HG03469 (cell line): ENCODE measurements around the gene RCCD1.
"Not testable (repeated sequence)": the region's sequence is repeated elsewhere in the genome, so short reads cannot be mapped to it uniquely, and the experiment has no call there.

Experiments
- ATAC-seq: cut with Tn5 transposase; IDR thresholded peaks from one replicate; pipeline ENCODE4 v1.9.1; 2021; ENCODE audit warnings: mild to moderate bottlenecking, moderate library complexity, moderate number of reproducible peaks; ENCODE audit not compliant: unreplicated experiment

Gene RCCD1

GRCh38 chr15:90917569-90917968, 37.1 kb upstream of the RCCD1 start:
- no peak for ATAC-seq

DNA sequence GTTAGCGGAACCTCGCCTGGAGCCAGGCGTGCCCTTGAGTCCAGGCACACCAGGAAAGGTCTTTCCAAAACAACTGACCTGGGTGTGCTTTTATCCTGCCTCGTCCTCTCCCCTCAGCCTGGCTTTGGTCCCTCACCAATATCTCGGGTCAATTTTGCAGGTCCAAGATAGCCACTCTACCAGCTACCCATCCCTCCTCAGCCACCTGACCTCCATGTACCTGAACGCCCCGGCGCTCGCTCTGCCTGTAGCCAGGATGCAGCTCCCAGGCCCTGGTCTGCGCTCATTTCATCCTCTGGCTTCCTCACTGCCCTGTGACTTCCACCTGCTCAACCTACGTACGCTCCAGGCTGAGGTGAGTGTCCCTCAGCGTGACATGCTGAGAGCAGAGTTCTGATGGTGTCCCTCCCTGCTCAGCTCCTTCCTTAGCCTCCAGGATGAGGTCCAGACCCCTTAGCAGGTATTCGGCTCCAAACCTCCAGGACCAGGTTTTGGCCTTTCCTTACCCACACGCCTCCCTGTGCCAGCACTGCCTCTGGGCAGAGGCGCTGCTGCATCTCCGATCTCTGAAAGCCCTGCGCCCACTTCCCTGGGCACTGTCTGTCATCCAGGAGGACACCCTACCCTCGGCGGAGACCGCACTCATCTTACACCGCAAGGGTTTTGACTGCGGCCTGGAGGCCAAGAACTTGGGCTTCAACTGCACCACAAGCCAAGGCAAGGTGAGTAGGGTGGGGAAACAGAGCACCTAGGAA, 36.5 kb upstream of the RCCD1 start:
- no peak for ATAC-seq

GRCh38 chr15:90918835-90919234, 35.8 kb upstream of the RCCD1 start:
- ATAC-seq, result no peak

DNA sequence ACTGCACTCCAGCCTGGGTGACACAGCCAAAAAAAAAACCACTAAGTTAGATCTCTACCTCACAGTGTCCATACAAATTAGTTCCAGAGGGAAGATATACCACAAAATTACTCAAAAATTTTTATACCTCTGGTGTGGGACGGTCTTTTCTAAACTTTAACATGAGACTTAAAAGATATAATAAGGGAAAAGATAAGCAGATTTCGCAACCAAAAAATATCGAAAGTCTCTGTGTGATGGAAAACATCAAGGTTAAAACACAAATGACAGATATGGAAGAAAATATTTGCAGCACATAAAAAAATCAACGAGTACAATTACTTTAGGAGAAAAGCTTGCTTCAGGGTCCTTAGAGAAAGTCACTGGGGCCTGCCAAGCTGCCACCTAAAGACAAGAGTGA, 32.8 kb upstream of the RCCD1 start:
- ATAC-seq, result no peak

- peak; percentile 76 for ATAC-seq
These were observed 31.9 kb upstream of the RCCD1 start for GRCh38 chr15:90922712-90923322.

DNA sequence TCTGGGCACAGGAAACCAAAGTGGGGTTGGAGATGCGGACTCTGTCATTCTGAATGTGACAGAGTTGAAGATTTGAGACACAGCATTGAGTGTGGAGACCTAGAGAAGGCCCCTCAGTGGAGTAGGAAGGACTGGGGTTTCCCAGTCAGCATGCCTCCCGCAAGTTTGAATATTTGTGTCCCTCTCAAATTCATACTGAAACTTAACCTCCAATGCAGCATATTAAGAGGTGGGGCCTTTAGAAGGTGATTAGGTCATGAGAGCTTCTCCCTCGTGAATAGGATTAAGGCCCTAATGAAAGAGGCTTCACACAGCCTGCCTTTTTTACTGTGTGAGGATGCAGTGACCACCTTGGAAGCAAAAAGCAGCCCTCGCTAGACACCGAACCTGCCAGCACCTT, 30.3 kb upstream of the RCCD1 start:
- peak; percentile 49 for ATAC-seq

- not testable (repeated sequence) for ATAC-seq
These were observed 27.9 kb upstream of the RCCD1 start for GRCh38 chr15:90926766-90927165.

GRCh38 chr15:90928106-90928505, 26.6 kb upstream of the RCCD1 start:
- ATAC-seq, result not testable (repeated sequence)

DNA sequence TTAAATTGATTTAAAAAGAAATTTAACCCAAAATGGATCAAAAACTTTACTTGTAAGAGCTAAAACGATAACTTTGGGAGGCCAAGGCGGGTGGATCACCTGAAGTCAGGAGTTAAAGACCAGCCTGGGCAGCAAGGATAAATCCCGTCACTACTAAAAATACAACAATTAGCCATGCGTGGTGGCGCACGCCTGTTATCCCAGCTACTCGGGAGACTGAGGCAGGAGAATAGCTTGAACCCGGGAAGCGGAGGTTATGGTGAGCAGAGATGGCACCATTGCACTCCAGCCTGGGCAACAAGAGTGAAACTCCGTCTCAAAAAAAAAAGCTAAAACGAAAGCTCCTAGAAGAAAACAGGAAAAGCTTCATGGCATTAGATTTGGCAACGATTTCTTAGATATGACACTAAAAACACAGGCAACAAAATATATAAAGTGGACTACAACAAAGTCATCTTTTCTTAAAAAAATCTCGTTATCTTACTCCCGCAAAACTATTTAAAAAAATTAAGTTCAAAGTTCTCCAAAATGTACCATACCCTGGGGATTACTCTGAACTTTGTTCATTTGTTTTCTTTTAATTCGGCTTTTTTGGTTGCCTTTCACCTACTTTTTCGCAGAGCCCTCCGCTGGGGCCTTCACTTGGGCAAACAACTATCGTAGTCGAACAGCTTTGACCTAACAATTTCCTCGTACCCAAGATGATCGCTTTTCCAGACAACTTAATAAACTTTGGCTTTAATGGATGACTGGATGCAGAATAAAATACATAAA, 25.3 kb upstream of the RCCD1 start:
- no peak for ATAC-seq

DNA sequence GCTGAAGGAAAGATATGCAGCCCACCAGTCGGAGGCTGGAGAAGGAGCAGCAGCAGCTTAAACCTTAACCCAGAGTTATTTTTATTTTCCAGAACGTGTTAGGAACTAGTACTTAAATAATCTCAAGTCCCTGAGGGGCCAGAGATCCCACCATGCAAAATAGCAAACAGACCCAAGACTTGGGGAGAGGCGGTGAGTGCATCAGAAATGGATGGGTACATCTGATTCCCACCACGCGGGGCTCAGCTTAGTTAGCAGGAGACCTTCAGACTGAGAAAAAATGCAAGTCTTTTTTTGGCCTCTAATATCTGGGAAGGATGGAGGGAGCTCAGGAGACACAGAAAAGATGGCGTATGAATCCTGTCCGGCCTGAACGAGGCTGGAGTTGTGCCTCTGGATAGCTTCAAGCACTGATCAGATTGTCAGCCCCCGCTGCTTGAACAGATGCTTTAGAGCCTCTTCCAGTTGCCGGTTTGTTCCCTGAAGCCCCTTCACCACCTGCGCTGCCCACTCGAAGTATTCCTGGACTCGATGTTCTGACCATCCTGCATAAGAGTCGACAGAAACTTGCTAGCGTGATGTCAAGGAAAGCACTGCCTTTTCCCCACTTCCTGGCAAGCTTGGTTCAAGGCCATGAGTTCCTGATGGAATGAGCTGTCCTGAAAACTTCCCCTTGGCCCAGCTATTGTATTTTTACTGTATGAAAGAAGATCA, 23.7 kb upstream of the RCCD1 start:
- ATAC-seq, result no peak

GRCh38 chr15:90931575-90931827, 23.2 kb upstream of the RCCD1 start:
- ATAC-seq, result no peak

- peak; percentile 41 for ATAC-seq
These were observed 22.6 kb upstream of the RCCD1 start, which contains the start of gene HDDC3 for GRCh38 chr15:90931828-90932659. Gene HDDC3 (minus strand): TSS chr15:90932549. CDS start chr15:90932540, 9 bp downstream.

DNA sequence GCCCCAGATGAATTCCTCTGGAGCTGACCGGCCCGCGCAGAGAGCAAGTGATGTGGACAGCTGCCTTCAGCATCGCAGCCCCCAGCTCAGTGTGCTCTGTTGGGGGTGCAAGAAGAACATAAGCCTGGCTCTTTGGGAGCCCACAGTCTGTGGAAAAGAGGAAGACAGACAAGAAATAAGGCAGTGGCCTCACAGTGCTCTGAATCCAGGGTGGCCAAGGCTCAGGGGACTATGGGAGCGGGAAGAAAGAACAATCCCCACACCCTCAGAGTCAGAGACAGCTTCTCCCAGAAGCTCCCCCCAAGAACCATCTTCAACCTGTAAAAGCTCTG, 22.1 kb upstream of the RCCD1 start:
- ATAC-seq, result no peak

DNA sequence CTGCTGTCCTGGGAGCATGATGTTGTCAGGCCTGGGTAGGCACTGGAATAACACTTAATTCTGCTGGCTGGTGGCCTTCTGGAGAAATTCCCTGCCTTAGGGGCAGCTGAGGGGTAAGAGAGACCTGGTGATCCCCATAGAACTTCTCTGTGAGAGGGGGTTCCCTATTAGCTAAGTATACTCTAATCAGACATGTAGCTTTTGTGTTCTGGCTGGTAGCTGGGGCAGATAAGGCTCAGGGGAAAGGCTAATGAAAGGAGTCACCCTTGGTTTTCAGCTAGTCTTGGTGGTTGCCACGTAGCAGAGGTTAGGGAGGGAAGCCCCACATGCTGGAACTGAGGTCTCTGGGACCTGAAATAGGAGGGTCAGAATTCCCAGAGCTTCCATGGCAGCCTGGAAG, 21.4 kb upstream of the RCCD1 start:
- ATAC-seq, result no peak

DNA sequence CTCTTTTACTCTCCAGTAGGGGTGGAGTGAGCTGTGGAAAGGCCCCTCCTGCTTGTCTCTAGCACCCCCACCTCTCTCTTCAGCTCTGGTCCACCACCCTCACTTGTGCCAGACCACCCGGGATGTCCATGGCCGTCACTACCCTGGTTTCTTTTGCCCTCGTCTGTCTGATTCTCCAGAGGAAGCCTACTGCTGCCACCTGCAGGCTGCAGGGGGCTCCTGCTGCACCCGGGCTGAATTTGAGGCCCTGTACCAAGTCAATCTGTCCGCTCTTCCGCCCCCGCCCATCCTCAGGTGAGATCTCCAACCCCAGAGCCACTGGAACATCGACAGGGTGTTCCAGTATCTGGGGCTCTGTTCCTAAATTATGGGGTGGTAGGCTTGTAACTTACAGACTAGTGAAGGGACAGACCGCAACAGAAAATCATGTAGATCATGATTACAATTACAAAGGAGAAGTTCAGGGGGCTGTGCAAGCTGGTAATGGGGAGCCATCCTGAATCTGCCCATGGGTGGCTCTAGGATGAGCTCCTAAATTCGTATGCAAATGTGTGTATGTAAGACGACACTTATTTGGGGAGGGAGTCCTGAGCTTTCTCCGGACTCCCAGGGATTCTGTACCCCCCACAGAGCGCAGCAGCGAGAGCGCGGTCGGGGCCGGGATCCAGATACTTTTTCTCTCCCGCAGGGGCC, 20.3 kb upstream of the RCCD1 start:
- peak; percentile 23 for ATAC-seq

DNA sequence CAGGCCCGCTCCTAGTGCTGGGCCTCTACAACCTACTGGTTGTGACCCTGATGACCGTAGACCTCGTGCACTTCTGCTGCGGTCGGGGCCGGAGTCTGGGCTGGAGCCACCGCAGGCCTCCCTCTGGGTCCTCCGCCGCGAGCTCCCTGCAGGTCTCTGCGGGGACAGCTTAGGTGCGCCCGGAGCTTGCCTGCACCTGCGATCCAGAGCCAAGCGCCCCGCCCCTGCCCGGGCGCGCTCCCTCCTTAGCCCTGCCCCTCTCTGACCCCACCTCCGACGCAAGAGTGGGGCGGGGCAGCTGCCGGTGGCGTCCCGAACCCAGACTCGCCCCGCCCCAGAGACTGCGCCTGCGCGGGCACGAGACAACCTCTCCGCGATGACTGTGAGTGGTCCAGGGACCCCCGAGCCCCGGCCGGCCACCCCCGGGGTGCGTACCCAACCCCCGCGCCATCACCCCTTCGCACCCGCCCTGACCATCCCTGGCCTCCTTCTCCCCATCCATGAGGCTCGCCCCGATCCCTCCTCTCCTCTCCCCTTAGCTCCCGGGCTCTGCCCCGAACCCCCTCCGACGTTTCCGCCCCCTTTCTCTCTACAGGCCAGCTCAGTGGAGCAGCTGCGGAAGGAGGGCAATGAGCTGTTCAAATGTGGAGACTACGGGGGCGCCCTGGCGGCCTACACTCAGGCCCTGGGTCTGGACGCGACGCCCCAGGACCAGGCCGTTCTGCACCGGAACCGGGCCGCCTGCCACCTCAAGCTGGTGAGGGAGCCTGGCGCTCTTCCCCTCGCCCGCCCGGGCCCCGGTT, 19.5 kb upstream of the RCCD1 start, which contains the start of gene UNC45A:
TSS of gene UNC45A (plus strand) at position 337 of the 803 bp plus-strand sequence. CDS start at position 377, 40 bp downstream.
- peak; percentile 37 for ATAC-seq

DNA sequence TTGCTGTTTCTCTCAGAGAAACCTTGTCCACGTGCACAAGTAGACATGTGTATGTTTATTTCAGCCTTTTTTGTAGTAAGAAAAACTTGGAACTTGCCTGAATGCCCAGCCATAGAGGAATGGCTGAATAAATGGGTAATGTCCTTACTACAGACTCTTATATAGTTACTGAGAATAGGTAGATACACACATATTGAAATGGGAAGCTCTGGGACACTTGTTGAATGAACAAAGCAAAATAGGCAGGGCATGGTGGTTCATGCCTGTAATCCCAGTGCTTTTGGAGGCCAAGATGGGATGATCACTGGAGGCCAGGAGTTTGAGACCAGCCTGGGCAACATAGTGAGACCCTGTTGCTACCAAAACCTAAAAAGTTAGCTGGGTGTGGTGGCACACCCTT, 17.9 kb upstream of the RCCD1 start:
- no peak for ATAC-seq

- ATAC-seq, result no peak
These were observed 16.4 kb upstream of the RCCD1 start for GRCh38 chr15:90938261-90938660.

- ATAC-seq, result no peak
These were observed 14.9 kb upstream of the RCCD1 start for GRCh38 chr15:90939756-90940155.
